Pancreas (tissue), 10 donors: ENCODE measurements around the gene ANTXR1. TPM values are rescaled to one million over a fixed set of nuclear protein-coding genes. Genes with fewer than 3 reads are reported as not detected.

Experiments used
- ATAC-seq, 4 donors: fragments of 200-7000 bp; cut with Tn5 transposase; one replicate each; pipeline versions ENCODE4 v1.8.0 to v1.9.1; 2020; ENCODE audit warnings: mild to moderate bottlenecking in 4 of 4, moderate library complexity in 4 of 4
- DNase-seq, 6 donors: peaks; one replicate each; pipeline ENCODE4 v3.0.0-alpha.2; 2020
- FAIRE-seq: peaks from 2 replicates; lab custom pipeline; 2012; peaks lifted over from hg19 to GRCh38; lab: Jason Lieb, UNC
- H3K27ac ChIP-seq, 4 donors: fragments of 200-600 bp; sonication (generic); 1 replicate in 3 of 4; 2 replicates in 1 of 4; pipeline versions ENCODE4 v1.5.0 to v1.8.0; 2020
- H3K27me3 ChIP-seq, 4 donors: fragments of 200-600 bp; one replicate each; pipeline ENCODE4 v1.8.0; 2021
- H3K36me3 ChIP-seq, 3 donors: fragments of 200-600 bp; sonication (generic) in 1 of 3; one replicate each; pipeline versions ENCODE4 v1.5.0 to v1.8.0; 2020 to 2021
- H3K4me1 ChIP-seq, 3 donors: fragments of 200-600 bp; one replicate each; pipeline ENCODE4 v1.8.0; 2021
- H3K4me3 ChIP-seq, 4 donors: fragments of 200-600 bp; sonication (generic) in 2 of 4; one replicate each; pipeline versions ENCODE4 v1.5.0 to v1.8.0; 2020 to 2021
- H3K9me3 ChIP-seq, 4 donors: fragments of 200-600 bp; one replicate each; pipeline ENCODE4 v1.8.0; 2021
- CTCF ChIP-seq, 4 donors: fragments of 200-600 bp; sonication (generic) in 3 of 4; IDR thresholded peaks; one replicate each; pipeline versions ENCODE4 v1.5.0 to v1.8.0; 2021; ENCODE audit warnings: antibody characterized with exemption in 4 of 4
- WGBS, 2 donors: extraction: QIAGEN DNeasy Blood & Tissue Kit; methylation state at CpG; one replicate each; pipeline ENCODE4 v1.1.7; 2013; 5-methylcytosine and 5-hydroxymethylcytosine counted together
- intact Hi-C, 3 donors: fragments of 100-400 bp; cut with DNase I; formaldehyde crosslinking; loops; one replicate each; pipeline versions ENCODE4 v1.11.1 to v1.14.2; 2022
- polyA plus RNA-seq, 2 donors: library from polyadenylated mRNA; stranded (reverse); fragments of 200-250 nt; gene quantifications; one replicate each; pipeline ENCODE4 v1.2.3, GENCODE V29; 2013
- total RNA-seq, 6 donors: library from RNA; stranded (reverse); fragmentation: NEBNext Ultra II Directional in 4 of 6; extraction: Animal tissue kit (Norgen Biotek cat#: 25700) in 4 of 6; gene quantifications; one replicate each; pipeline versions ENCODE4 v1.2.1 to v1.2.4, GENCODE V29; 2021 to 2023
- donor health status: healthy with polysubstance abuse.
- donor health status: DM: no; HTN: no; CAD: no; lungs with moderate emphysema.
- donor health status: DM: no; HTN: no; CAD: no.
- donor health status: control.
- donor health status: control.
- donor health status: Bipolar disorder and iron deficiency.
- donor health status: DM: yes; HTN: yes; CAD: no.
- donor health status: DM: no; HTN: no; CAD: no.
- donor health status: DM: no; HTN: no; CAD: no.
- donor health status: DM: yes; HTN: yes; CAD: no.

The ANTXR1 gene
- total and polyA plus RNA-seq, 8 donors: 1.7 to 23.4 (median 2.5) TPM

- WGBS, 2 donors: 66 to 71% methylated on average over 2 of the region's 2 CpGs
- Histone ChIP-seq H3K27ac (no peak overlapping the region), H3K4me3 (no peak overlapping the region), H3K4me1 (peaks cover 0 to 8% (median 0%) of the 10 kb centered on the region in 3 donors), H3K9me3 (no peaks in the 10 kb centered on the region), H3K36me3 (no peaks in the 10 kb centered on the region), H3K27me3 (no peaks in the 10 kb centered on the region)
- DNase-seq (no peak), FAIRE-seq (no peak), ATAC-seq (no peak)
- intact Hi-C loops: no loop called here
- TF ChIP-seq CTCF (IDR thresholded peaks at IDR 0.05): no peak
These were observed 83.5 kb downstream of the ANTXR1 start for GRCh38 chr2:69096326-69097095.

GRCh38 chr2:69097148-69097610 lies 84.2 kb downstream of the ANTXR1 start:
- Histone ChIP-seq H3K36me3 (no peaks in the 10 kb centered on the region), H3K27me3 (no peaks in the 10 kb centered on the region), H3K9me3 (no peaks in the 10 kb centered on the region), H3K4me1 (peaks cover 0 to 8% (median 0%) of the 10 kb centered on the region in 3 donors), H3K27ac (no peak overlapping the region), H3K4me3 (no peak overlapping the region)
- FAIRE-seq (no peak), DNase-seq (no peak), ATAC-seq (peak in 3 of 4 donors; percentile 25 to 45 (median 42))
- intact Hi-C loops: no loop called here
- WGBS, 2 donors: 29 to 35% methylated on average over 2 of the region's 2 CpGs
- no peak for TF ChIP-seq CTCF (IDR thresholded peaks at IDR 0.05)

GRCh38 chr2:69097891-69098655 lies 85.1 kb downstream of the ANTXR1 start:
- FAIRE-seq (no peak), ATAC-seq (no peak)
- no peak overlapping the region for H3K27ac ChIP-seq

GRCh38 chr2:69099541-69099940 lies 86.6 kb downstream of the ANTXR1 start:
- no peak overlapping the region for H3K27ac ChIP-seq
- no peak for DNase-seq
- intact Hi-C loops: no loop called here
- FAIRE-seq: no peak
- no peaks in the 10 kb centered on the region for H3K9me3 ChIP-seq
- H3K36me3 ChIP-seq: no peaks in the 10 kb centered on the region
- H3K27me3 ChIP-seq: peaks cover 0 to 4% (median 0%) of the 10 kb centered on the region in 4 donors
- peaks cover 0 to 8% (median 0%) of the 10 kb centered on the region in 3 donors for H3K4me1 ChIP-seq
- H3K4me3 ChIP-seq: no peak overlapping the region
- no peak for TF ChIP-seq CTCF (IDR thresholded peaks at IDR 0.05)
- no peak for ATAC-seq

More at GRCh38 chr2:69097891-69098655, 85.1 kb downstream of the ANTXR1 start:
- peaks cover 0 to 2% (median 0%) of the 10 kb centered on the region in 4 donors for H3K27me3 ChIP-seq
- no peaks in the 10 kb centered on the region for H3K36me3 ChIP-seq
- no peaks in the 10 kb centered on the region for H3K9me3 ChIP-seq
- no peak for DNase-seq
- H3K4me1 ChIP-seq: peaks cover 0 to 8% (median 0%) of the 10 kb centered on the region in 3 donors
- H3K4me3 ChIP-seq: no peak overlapping the region
- intact Hi-C loops: no loop called here
- TF ChIP-seq CTCF (IDR thresholded peaks at IDR 0.05): no peak
- 85 to 89% methylated on average over 2 of the region's 2 CpGs for WGBS, 2 donors
